SK-N-SH (cell line): ENCODE results near the gene DCAF5. TPM values are rescaled to one million over a fixed set of nuclear protein-coding genes. Genes with fewer than 3 reads are reported as not detected.

ENCODE experiments used
- CTCF ChIA-PET: fragments of 300-600, 350-600 bp; formaldehyde crosslinking; extraction: SDS; loops from one replicate; lab custom pipeline; 2021; lab: Yijun Ruan, JAX
- POLR2A ChIA-PET: fragments of 350-600 bp; sonication (Branson Sonifier 250); formaldehyde crosslinking; extraction: SDS; loops from one replicate; lab custom pipeline; 2020; ENCODE audit warnings: antibody characterized with exemption, inconsistent platforms; lab: Yijun Ruan, JAX
- DNase-seq: peaks from one replicate; pipeline ENCODE4 v3.0.0; 2012
- H2AFZ ChIP-seq: fragments of 200-600 bp; sonication (generic); 2 replicates; pipeline ENCODE4 v1.8.1; 2016; ENCODE audit warnings: antibody characterized with exemption, mild to moderate bottlenecking, low read depth
- H3F3A ChIP-seq: fragments of 200-600 bp; sonication (generic); replicated peaks from 2 replicates; pipeline ENCODE3; 2016; ENCODE audit warnings: antibody characterized with exemption, mild to moderate bottlenecking; ENCODE audit not compliant: insufficient read depth
- H3K27ac ChIP-seq, 2 experiments: fragments of 200-500 bp in 1 of 2; fragments of 200-600 bp in 1 of 2; sonication (Bioruptor generic) in 1 of 2; sonication (generic), shearing (Covaris generic) in 1 of 2; 2 replicates each; pipeline versions ENCODE4 v1.5.1 to v1.6.1; 2014 to 2016; ENCODE audit warnings: low read depth in 2 of 2, inconsistent platforms in 1 of 2, low read length in 1 of 2, mild to moderate bottlenecking in 1 of 2, mixed read lengths in 1 of 2
- H3K27me3 ChIP-seq: fragments of 200-600 bp; sonication (generic), shearing (Covaris generic); 2 replicates; pipeline ENCODE4 v1.6.1; 2016; ENCODE audit warnings: mixed run types; ENCODE audit not compliant: insufficient read depth
- H3K36me3 ChIP-seq, 2 experiments: fragments of 200-500 bp in 1 of 2; fragments of 200-600 bp in 1 of 2; sonication (Bioruptor generic) in 1 of 2; sonication (generic) in 1 of 2; replicated peaks in 1 of 2; 2 replicates each; pipeline versions ENCODE3 to v1.5.1; 2014 to 2016; ENCODE audit warnings: low read length in 1 of 2, mild to moderate bottlenecking in 1 of 2; ENCODE audit not compliant: insufficient read depth in 2 of 2, control insufficient read depth in 1 of 2
- H3K4me1 ChIP-seq, 2 experiments: fragments of 200-500 bp in 1 of 2; fragments of 200-600 bp in 1 of 2; sonication (Bioruptor generic) in 1 of 2; sonication (generic), shearing (Covaris generic) in 1 of 2; 2 replicates each; pipeline versions ENCODE4 v1.5.1 to v1.6.1; 2014 to 2016; ENCODE audit warnings: low read depth in 1 of 2, low read length in 1 of 2, mixed run types in 1 of 2; ENCODE audit not compliant: insufficient read depth in 2 of 2, control insufficient read depth in 1 of 2
- H3K4me2 ChIP-seq: fragments of 200-600 bp; sonication (generic), shearing (Covaris generic); 2 replicates; pipeline ENCODE4 v1.6.1; 2017; ENCODE audit warnings: mixed run types
- H3K4me3 ChIP-seq, 2 experiments: fragments of 200-500 bp in 1 of 2; fragments of 200-600 bp in 1 of 2; sonication (Bioruptor generic) in 1 of 2; sonication (generic), shearing (Covaris generic) in 1 of 2; 2 replicates each; pipeline versions ENCODE4 v1.5.1 to v1.8.1; 2014 to 2016; ENCODE audit warnings: low read depth in 2 of 2, inconsistent platforms in 1 of 2, low read length in 1 of 2, mild to moderate bottlenecking in 1 of 2, mixed read lengths in 1 of 2, moderate library complexity in 1 of 2
- H3K79me2 ChIP-seq: fragments of 200-600 bp; sonication (generic); 2 replicates; pipeline ENCODE4 v1.8.1; 2017; ENCODE audit warnings: mild to moderate bottlenecking; ENCODE audit not compliant: insufficient read depth
- H3K9ac ChIP-seq: fragments of 200-600 bp; sonication (generic); 2 replicates; pipeline ENCODE4 v1.6.1; 2017; ENCODE audit warnings: mixed run types
- H3K9me2 ChIP-seq: fragments of 200-600 bp; sonication (generic); 2 replicates; pipeline ENCODE4 v1.6.1; 2017; ENCODE audit warnings: mixed run types
- H3K9me3 ChIP-seq: fragments of 200-600 bp; sonication (generic); 2 replicates; pipeline ENCODE4 v1.6.1; 2017; ENCODE audit warnings: mixed run types, mild to moderate bottlenecking, moderate library complexity
- H4K20me1 ChIP-seq: fragments of 200-600 bp; sonication (generic); 2 replicates; pipeline ENCODE4 v1.6.1; 2017; ENCODE audit warnings: mild to moderate bottlenecking, mixed run types; ENCODE audit not compliant: insufficient read depth
- CHD2 ChIP-seq: fragments of 150-350 bp; IDR thresholded peaks from 2 replicates; pipeline ENCODE4 v1.6.1; 2018; ENCODE audit warnings: low read length; ENCODE audit not compliant: partially characterized antibody
- EP300 ChIP-seq, 2 experiments: IDR thresholded peaks; 2 replicates each; pipeline versions ENCODE4 v1.4.0 to v1.6.1; 2012; ENCODE audit warnings: borderline replicate concordance in 1 of 2, low read depth in 1 of 2, low read length in 1 of 2
- EZH2phosphoT487 ChIP-seq: fragments of 200-600 bp; sonication (generic); IDR thresholded peaks from 2 replicates; pipeline ENCODE4 v1.6.1; 2017; ENCODE audit warnings: low read depth, mixed run types, mild to moderate bottlenecking, antibody characterized with exemption, moderate library complexity, borderline replicate concordance
- GATA2 ChIP-seq: sonication (generic); formaldehyde crosslinking; IDR thresholded peaks from 2 replicates; pipeline ENCODE4 v1.5.0; 2020; ENCODE audit warnings: mild to moderate bottlenecking, missing genetic modification reagents
- MXI1 ChIP-seq: IDR thresholded peaks from 2 replicates; pipeline ENCODE4 v1.6.1; 2012; ENCODE audit warnings: mild to moderate bottlenecking, low read depth, low read length, improper control_type of control experiment
- POLR2AphosphoS5 ChIP-seq: IDR thresholded peaks from 2 replicates; pipeline ENCODE4 v1.6.1; 2012; ENCODE audit warnings: low read depth, low read length
- RAD21 ChIP-seq: IDR thresholded peaks from 2 replicates; pipeline ENCODE4 v1.6.1; 2012; ENCODE audit warnings: mild to moderate bottlenecking, low read length
- RCOR1 ChIP-seq: fragments of 150-350 bp; IDR thresholded peaks from 2 replicates; pipeline ENCODE4 v1.6.1; 2017; ENCODE audit warnings: antibody characterized with exemption, low read length
- SIN3A ChIP-seq: IDR thresholded peaks from 2 replicates; pipeline ENCODE4 v1.6.1; 2012; ENCODE audit warnings: low read depth, mild to moderate bottlenecking, low read length, moderate library complexity, borderline replicate concordance
- TAF1 ChIP-seq: IDR thresholded peaks from 2 replicates; pipeline ENCODE4 v1.6.1; 2012; ENCODE audit warnings: low read depth, mild to moderate bottlenecking, low read length, moderate library complexity, borderline replicate concordance
- TCF12 ChIP-seq: IDR thresholded peaks from 2 replicates; pipeline ENCODE4 v1.4.0; 2012
- TEAD4 ChIP-seq: IDR thresholded peaks from 2 replicates; pipeline ENCODE4 v1.4.0; 2012; ENCODE audit warnings: mild to moderate bottlenecking, borderline replicate concordance; ENCODE audit not compliant: insufficient read depth
- YY1 ChIP-seq: IDR thresholded peaks from 2 replicates; pipeline ENCODE4 v1.4.0; 2012; ENCODE audit warnings: low read depth, mild to moderate bottlenecking
- WGBS: methylation state at CpG from one replicate; pipeline ENCODE4 v1.1.6; 2017; ENCODE audit warnings: low lambda C conversion rate; 5-methylcytosine and 5-hydroxymethylcytosine counted together
- polyA plus RNA-seq, 3 experiments: library from polyadenylated mRNA; depleted of rRNA; stranded (reverse); fragments of >200 nt; gene quantifications; 2 replicates each; pipeline ENCODE4 v1.2.3, GENCODE V29; 2012
- TF ChIP-seq, protein P1 (sequence below): fragments of 200-600 bp; sonication (generic); IDR thresholded peaks from 2 replicates; pipeline ENCODE4 v1.6.1; 2017; ENCODE audit warnings: antibody characterized with exemption, mild to moderate bottlenecking, moderate library complexity
- TF ChIP-seq, protein P2 (sequence below): IDR thresholded peaks from 2 replicates; pipeline ENCODE4 v1.6.1; 2012; ENCODE audit warnings: mild to moderate bottlenecking, low read depth, low read length, moderate library complexity
- TF ChIP-seq, protein P3 (sequence below): fragments of 150-350 bp; IDR thresholded peaks from 2 replicates; pipeline ENCODE4 v1.6.1; 2016; ENCODE audit warnings: mild to moderate bottlenecking, low read depth, low read length

Gene DCAF5
- polyA plus RNA-seq, 1 of the 3 experiments (the other 2 are of a cell fraction) = 26.7 TPM

DNA sequence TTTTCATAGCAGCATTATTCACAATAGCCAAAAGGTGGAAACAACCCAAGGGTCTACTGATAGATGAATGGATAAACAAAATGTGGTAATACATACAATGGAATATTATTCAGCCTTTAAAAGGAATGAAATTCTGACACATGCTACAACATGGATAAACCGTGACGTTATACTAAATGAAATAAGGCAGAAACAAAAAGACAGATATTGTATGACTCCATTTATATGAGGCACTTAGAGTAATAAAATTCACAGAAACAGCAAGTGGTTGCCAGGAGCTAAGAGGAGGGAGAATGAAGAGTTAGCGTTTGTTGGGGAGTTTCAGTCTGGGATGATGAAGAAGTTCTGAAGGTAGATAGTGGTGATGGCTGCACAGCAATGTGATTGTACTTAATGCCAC lies 76.6 kb downstream of the DCAF5 start (continued):
- TF ChIP-seq, protein P1, sequence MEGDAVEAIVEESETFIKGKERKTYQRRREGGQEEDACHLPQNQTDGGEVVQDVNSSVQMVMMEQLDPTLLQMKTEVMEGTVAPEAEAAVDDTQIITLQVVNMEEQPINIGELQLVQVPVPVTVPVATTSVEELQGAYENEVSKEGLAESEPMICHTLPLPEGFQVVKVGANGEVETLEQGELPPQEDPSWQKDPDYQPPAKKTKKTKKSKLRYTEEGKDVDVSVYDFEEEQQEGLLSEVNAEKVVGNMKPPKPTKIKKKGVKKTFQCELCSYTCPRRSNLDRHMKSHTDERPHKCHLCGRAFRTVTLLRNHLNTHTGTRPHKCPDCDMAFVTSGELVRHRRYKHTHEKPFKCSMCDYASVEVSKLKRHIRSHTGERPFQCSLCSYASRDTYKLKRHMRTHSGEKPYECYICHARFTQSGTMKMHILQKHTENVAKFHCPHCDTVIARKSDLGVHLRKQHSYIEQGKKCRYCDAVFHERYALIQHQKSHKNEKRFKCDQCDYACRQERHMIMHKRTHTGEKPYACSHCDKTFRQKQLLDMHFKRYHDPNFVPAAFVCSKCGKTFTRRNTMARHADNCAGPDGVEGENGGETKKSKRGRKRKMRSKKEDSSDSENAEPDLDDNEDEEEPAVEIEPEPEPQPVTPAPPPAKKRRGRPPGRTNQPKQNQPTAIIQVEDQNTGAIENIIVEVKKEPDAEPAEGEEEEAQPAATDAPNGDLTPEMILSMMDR = no peak
- TF ChIP-seq, protein P2, sequence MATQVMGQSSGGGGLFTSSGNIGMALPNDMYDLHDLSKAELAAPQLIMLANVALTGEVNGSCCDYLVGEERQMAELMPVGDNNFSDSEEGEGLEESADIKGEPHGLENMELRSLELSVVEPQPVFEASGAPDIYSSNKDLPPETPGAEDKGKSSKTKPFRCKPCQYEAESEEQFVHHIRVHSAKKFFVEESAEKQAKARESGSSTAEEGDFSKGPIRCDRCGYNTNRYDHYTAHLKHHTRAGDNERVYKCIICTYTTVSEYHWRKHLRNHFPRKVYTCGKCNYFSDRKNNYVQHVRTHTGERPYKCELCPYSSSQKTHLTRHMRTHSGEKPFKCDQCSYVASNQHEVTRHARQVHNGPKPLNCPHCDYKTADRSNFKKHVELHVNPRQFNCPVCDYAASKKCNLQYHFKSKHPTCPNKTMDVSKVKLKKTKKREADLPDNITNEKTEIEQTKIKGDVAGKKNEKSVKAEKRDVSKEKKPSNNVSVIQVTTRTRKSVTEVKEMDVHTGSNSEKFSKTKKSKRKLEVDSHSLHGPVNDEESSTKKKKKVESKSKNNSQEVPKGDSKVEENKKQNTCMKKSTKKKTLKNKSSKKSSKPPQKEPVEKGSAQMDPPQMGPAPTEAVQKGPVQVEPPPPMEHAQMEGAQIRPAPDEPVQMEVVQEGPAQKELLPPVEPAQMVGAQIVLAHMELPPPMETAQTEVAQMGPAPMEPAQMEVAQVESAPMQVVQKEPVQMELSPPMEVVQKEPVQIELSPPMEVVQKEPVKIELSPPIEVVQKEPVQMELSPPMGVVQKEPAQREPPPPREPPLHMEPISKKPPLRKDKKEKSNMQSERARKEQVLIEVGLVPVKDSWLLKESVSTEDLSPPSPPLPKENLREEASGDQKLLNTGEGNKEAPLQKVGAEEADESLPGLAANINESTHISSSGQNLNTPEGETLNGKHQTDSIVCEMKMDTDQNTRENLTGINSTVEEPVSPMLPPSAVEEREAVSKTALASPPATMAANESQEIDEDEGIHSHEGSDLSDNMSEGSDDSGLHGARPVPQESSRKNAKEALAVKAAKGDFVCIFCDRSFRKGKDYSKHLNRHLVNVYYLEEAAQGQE = no peak
- TF ChIP-seq RAD21 (no peak), EZH2phosphoT487 (no peak), TCF12 (no peak)
- TF ChIP-seq, protein P3, sequence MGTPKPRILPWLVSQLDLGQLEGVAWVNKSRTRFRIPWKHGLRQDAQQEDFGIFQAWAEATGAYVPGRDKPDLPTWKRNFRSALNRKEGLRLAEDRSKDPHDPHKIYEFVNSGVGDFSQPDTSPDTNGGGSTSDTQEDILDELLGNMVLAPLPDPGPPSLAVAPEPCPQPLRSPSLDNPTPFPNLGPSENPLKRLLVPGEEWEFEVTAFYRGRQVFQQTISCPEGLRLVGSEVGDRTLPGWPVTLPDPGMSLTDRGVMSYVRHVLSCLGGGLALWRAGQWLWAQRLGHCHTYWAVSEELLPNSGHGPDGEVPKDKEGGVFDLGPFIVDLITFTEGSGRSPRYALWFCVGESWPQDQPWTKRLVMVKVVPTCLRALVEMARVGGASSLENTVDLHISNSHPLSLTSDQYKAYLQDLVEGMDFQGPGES = no peak
- TF ChIP-seq, all 33 proteins: peak for 0

DNA sequence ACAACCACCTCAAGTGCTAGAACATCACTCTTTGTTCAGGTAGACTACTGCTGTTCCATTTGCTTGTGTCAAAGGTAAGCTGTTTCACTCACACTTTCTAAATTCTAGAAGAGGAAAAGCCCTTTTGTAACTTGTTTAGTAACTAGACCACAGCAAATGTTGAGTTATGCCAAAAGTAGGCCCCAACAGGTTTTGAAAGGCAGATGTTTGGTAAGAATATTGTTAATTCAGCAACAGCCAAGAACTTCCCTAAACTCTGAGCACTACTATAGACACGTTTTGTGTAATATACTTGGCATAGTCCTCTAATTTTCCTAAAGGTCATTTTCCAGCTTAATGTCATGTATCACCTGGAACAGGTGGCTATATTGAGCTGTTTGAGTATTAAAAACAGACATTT lies 79.0 kb downstream of the DCAF5 start:
- no peaks in the 10 kb centered on the region for H3K9me3 ChIP-seq
- no peak overlapping the region for H3K4me3 ChIP-seq
- H3K36me3 ChIP-seq = peaks cover 16 to 29% of the 10 kb centered on the region in 2 experiments
- no peaks in the 10 kb centered on the region for H4K20me1 ChIP-seq
- POLR2A ChIA-PET = no interaction called here
- H3K4me2 ChIP-seq = no peak overlapping the region
- 77% methylated on average over 1 of the region's 1 CpG for WGBS
- no peaks in the 10 kb centered on the region for H3K79me2 ChIP-seq
- TF ChIP-seq TEAD4 (no peak), SIN3A (no peak), EZH2phosphoT487 (no peak), GATA2 (CRISPR knock-in tag) (no peak), YY1 (no peak), TCF12 (no peak), RCOR1 (no peak), MXI1 (no peak), EP300 (IDR thresholded peaks at IDR 0.05; ENCODE audit: borderline replicate concordance in 1 of 2, low read depth in 1 of 2, low read length in 1 of 2) (no peak), POLR2AphosphoS5 (no peak), TAF1 (no peak), CHD2 (no peak)
- TF ChIP-seq, protein P1 = no peak
- peaks cover 5 to 26% of the 10 kb centered on the region in 2 experiments; a peak in 3 of 4 replicates for H3K4me1 ChIP-seq
- H2AFZ ChIP-seq = no peak overlapping the region
- CTCF ChIA-PET = interaction anchor here (0.7 to 3.2 kb wide), 7 partner anchors 10 to 1930 kb away, joined by 3 to 10 read pairs (median 3); no protein-coding TSS in a partner anchor
- no peak overlapping the region for H3K9ac ChIP-seq
- no peaks in the 10 kb centered on the region for H3K27me3 ChIP-seq
- H3K27ac ChIP-seq = no peak overlapping the region
- peaks cover 17% of the 10 kb centered on the region for H3F3A ChIP-seq
- DNase-seq = no peak
- H3K9me2 ChIP-seq = no peaks in the 10 kb centered on the region
